H4 (cell line): ENCODE results near the gene PLEKHB2. TPM values are rescaled to one million over a fixed set of nuclear protein-coding genes. Genes with fewer than 3 reads are reported as not detected.

Experiments used
- total RNA-seq: library from RNA; depleted of rRNA; stranded (reverse); fragments of >200 nt; shearing (Covaris generic); gene quantifications from 2 replicates; pipeline ENCODE4 v1.2.3, GENCODE V29; 2014; rRNA removed

Gene PLEKHB2
- total RNA-seq, 1 experiment from 2014 or later, result 122 TPM

Other genes starting within 250 kb of the PLEKHB2 start
- 56.1 and 61.7 TPM in 2 replicates for gene FAM168B, start 11.9 kb upstream of the PLEKHB2 start, total RNA-seq
- 0.31 and 1.6 TPM in 2 replicates for gene POTEE, start 104.2 kb downstream of the PLEKHB2 start, total RNA-seq